SK-N-SH (cell line): ENCODE measurements around the gene SLCO4A1. TPM values are rescaled to one million over a fixed set of nuclear protein-coding genes. Genes with fewer than 3 reads are reported as not detected.

Source experiments
- CTCF ChIA-PET: fragments of 300-600, 350-600 bp; formaldehyde crosslinking; extraction: SDS; loops from one replicate; lab custom pipeline; 2021; lab: Yijun Ruan, JAX
- POLR2A ChIA-PET: fragments of 350-600 bp; sonication (Branson Sonifier 250); formaldehyde crosslinking; extraction: SDS; loops from one replicate; lab custom pipeline; 2020; ENCODE audit warnings: antibody characterized with exemption, inconsistent platforms; lab: Yijun Ruan, JAX
- DNase-seq: peaks from one replicate; pipeline ENCODE4 v3.0.0; 2012
- H2AFZ ChIP-seq: fragments of 200-600 bp; sonication (generic); 2 replicates; pipeline ENCODE4 v1.8.1; 2016; ENCODE audit warnings: antibody characterized with exemption, mild to moderate bottlenecking, low read depth
- H3F3A ChIP-seq: fragments of 200-600 bp; sonication (generic); replicated peaks from 2 replicates; pipeline ENCODE3; 2016; ENCODE audit warnings: antibody characterized with exemption, mild to moderate bottlenecking; ENCODE audit not compliant: insufficient read depth
- H3K27ac ChIP-seq, 2 experiments: fragments of 200-500 bp in 1 of 2; fragments of 200-600 bp in 1 of 2; sonication (Bioruptor generic) in 1 of 2; sonication (generic), shearing (Covaris generic) in 1 of 2; 2 replicates each; pipeline versions ENCODE4 v1.5.1 to v1.6.1; 2014 to 2016; ENCODE audit warnings: low read depth in 2 of 2, inconsistent platforms in 1 of 2, low read length in 1 of 2, mild to moderate bottlenecking in 1 of 2, mixed read lengths in 1 of 2
- H3K27me3 ChIP-seq: fragments of 200-600 bp; sonication (generic), shearing (Covaris generic); 2 replicates; pipeline ENCODE4 v1.6.1; 2016; ENCODE audit warnings: mixed run types; ENCODE audit not compliant: insufficient read depth
- H3K36me3 ChIP-seq, 2 experiments: fragments of 200-500 bp in 1 of 2; fragments of 200-600 bp in 1 of 2; sonication (Bioruptor generic) in 1 of 2; sonication (generic) in 1 of 2; replicated peaks in 1 of 2; 2 replicates each; pipeline versions ENCODE3 to v1.5.1; 2014 to 2016; ENCODE audit warnings: low read length in 1 of 2, mild to moderate bottlenecking in 1 of 2; ENCODE audit not compliant: insufficient read depth in 2 of 2, control insufficient read depth in 1 of 2
- H3K4me1 ChIP-seq, 2 experiments: fragments of 200-500 bp in 1 of 2; fragments of 200-600 bp in 1 of 2; sonication (Bioruptor generic) in 1 of 2; sonication (generic), shearing (Covaris generic) in 1 of 2; 2 replicates each; pipeline versions ENCODE4 v1.5.1 to v1.6.1; 2014 to 2016; ENCODE audit warnings: low read depth in 1 of 2, low read length in 1 of 2, mixed run types in 1 of 2; ENCODE audit not compliant: insufficient read depth in 2 of 2, control insufficient read depth in 1 of 2
- H3K4me2 ChIP-seq: fragments of 200-600 bp; sonication (generic), shearing (Covaris generic); 2 replicates; pipeline ENCODE4 v1.6.1; 2017; ENCODE audit warnings: mixed run types
- H3K4me3 ChIP-seq, 2 experiments: fragments of 200-500 bp in 1 of 2; fragments of 200-600 bp in 1 of 2; sonication (Bioruptor generic) in 1 of 2; sonication (generic), shearing (Covaris generic) in 1 of 2; 2 replicates each; pipeline versions ENCODE4 v1.5.1 to v1.8.1; 2014 to 2016; ENCODE audit warnings: low read depth in 2 of 2, inconsistent platforms in 1 of 2, low read length in 1 of 2, mild to moderate bottlenecking in 1 of 2, mixed read lengths in 1 of 2, moderate library complexity in 1 of 2
- H3K79me2 ChIP-seq: fragments of 200-600 bp; sonication (generic); 2 replicates; pipeline ENCODE4 v1.8.1; 2017; ENCODE audit warnings: mild to moderate bottlenecking; ENCODE audit not compliant: insufficient read depth
- H3K9ac ChIP-seq: fragments of 200-600 bp; sonication (generic); 2 replicates; pipeline ENCODE4 v1.6.1; 2017; ENCODE audit warnings: mixed run types
- H3K9me2 ChIP-seq: fragments of 200-600 bp; sonication (generic); 2 replicates; pipeline ENCODE4 v1.6.1; 2017; ENCODE audit warnings: mixed run types
- H3K9me3 ChIP-seq: fragments of 200-600 bp; sonication (generic); 2 replicates; pipeline ENCODE4 v1.6.1; 2017; ENCODE audit warnings: mixed run types, mild to moderate bottlenecking, moderate library complexity
- H4K20me1 ChIP-seq: fragments of 200-600 bp; sonication (generic); 2 replicates; pipeline ENCODE4 v1.6.1; 2017; ENCODE audit warnings: mild to moderate bottlenecking, mixed run types; ENCODE audit not compliant: insufficient read depth
- ELF1 ChIP-seq: IDR thresholded peaks from 2 replicates; pipeline ENCODE4 v1.4.0; 2012
- EP300 ChIP-seq, 2 experiments: IDR thresholded peaks; 2 replicates each; pipeline versions ENCODE4 v1.4.0 to v1.6.1; 2012; ENCODE audit warnings: borderline replicate concordance in 1 of 2, low read depth in 1 of 2, low read length in 1 of 2
- EZH2phosphoT487 ChIP-seq: fragments of 200-600 bp; sonication (generic); IDR thresholded peaks from 2 replicates; pipeline ENCODE4 v1.6.1; 2017; ENCODE audit warnings: low read depth, mixed run types, mild to moderate bottlenecking, antibody characterized with exemption, moderate library complexity, borderline replicate concordance
- FOXM1 ChIP-seq: IDR thresholded peaks from 2 replicates; pipeline ENCODE4 v1.4.0; 2012; ENCODE audit warnings: low read depth, mild to moderate bottlenecking
- GATA2 ChIP-seq: sonication (generic); formaldehyde crosslinking; IDR thresholded peaks from 2 replicates; pipeline ENCODE4 v1.5.0; 2020; ENCODE audit warnings: mild to moderate bottlenecking, missing genetic modification reagents
- IRF3 ChIP-seq: fragments of 150-350 bp; IDR thresholded peaks from 2 replicates; pipeline ENCODE4 v1.6.1; 2016; ENCODE audit warnings: mild to moderate bottlenecking, low read depth, low read length
- JUND ChIP-seq: IDR thresholded peaks from 2 replicates; pipeline ENCODE4 v1.4.0; 2012
- MXI1 ChIP-seq: IDR thresholded peaks from 2 replicates; pipeline ENCODE4 v1.6.1; 2012; ENCODE audit warnings: mild to moderate bottlenecking, low read depth, low read length, improper control_type of control experiment
- NFIC ChIP-seq: IDR thresholded peaks from 2 replicates; pipeline ENCODE4 v1.4.0; 2012; ENCODE audit warnings: borderline replicate concordance
- POLR2AphosphoS5 ChIP-seq: IDR thresholded peaks from 2 replicates; pipeline ENCODE4 v1.6.1; 2012; ENCODE audit warnings: low read depth, low read length
- REST ChIP-seq: IDR thresholded peaks from 2 replicates; pipeline ENCODE4 v1.6.1; 2012; ENCODE audit warnings: mild to moderate bottlenecking, low read depth, low read length, moderate library complexity
- RXRA ChIP-seq: IDR thresholded peaks from 2 replicates; pipeline ENCODE4 v1.4.0; 2012; ENCODE audit warnings: low read depth, mild to moderate bottlenecking, borderline replicate concordance
- SMC3 ChIP-seq: IDR thresholded peaks from 2 replicates; pipeline ENCODE4 v1.6.1; 2012; ENCODE audit warnings: low read depth, low read length, improper control_type of control experiment
- WGBS: methylation state at CpG from one replicate; pipeline ENCODE4 v1.1.6; 2017; ENCODE audit warnings: low lambda C conversion rate; 5-methylcytosine and 5-hydroxymethylcytosine counted together
- polyA plus RNA-seq, 3 experiments: library from polyadenylated mRNA; depleted of rRNA; stranded (reverse); fragments of >200 nt; gene quantifications; 2 replicates each; pipeline ENCODE4 v1.2.3, GENCODE V29; 2012
- TF ChIP-seq, protein P1 (sequence below): fragments of 150-350 bp; IDR thresholded peaks from 2 replicates; pipeline ENCODE4 v1.6.1; 2017; ENCODE audit warnings: antibody characterized with exemption, low read length, low read depth, borderline replicate concordance

Gene SLCO4A1
- polyA plus RNA-seq, 1 of the 3 experiments (the other 2 are of a cell fraction): 0.33 TPM

DNA sequence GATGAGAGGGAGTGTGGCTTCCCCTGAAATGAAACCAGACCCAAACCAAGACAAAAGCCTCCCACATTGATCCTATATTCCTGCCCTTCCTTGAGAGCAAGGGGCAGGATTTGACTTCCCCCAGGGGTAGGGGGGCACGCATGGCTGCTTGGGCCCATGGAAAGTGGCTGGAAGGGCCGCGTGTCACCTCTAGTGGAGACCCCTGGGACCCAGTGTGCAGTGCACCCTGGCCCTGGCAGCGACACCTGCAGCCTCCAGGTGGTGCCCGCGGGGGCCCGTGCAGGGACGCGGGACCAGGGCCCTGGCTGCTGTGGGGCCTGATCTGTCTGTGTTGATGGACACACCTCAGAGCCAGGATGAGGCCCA is 18.0 kb upstream of the SLCO4A1 start (continued):
- no peak for TF ChIP-seq FOXM1
- no peak for TF ChIP-seq EP300 (IDR thresholded peaks at IDR 0.05; ENCODE audit: borderline replicate concordance in 1 of 2, low read depth in 1 of 2, low read length in 1 of 2)
- TF ChIP-seq, protein P1, sequence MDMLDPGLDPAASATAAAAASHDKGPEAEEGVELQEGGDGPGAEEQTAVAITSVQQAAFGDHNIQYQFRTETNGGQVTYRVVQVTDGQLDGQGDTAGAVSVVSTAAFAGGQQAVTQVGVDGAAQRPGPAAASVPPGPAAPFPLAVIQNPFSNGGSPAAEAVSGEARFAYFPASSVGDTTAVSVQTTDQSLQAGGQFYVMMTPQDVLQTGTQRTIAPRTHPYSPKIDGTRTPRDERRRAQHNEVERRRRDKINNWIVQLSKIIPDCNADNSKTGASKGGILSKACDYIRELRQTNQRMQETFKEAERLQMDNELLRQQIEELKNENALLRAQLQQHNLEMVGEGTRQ: no peak
- TF ChIP-seq JUND: no peak
- no peak for TF ChIP-seq EZH2phosphoT487
- TF ChIP-seq GATA2 (CRISPR knock-in tag): no peak
- no peak for TF ChIP-seq NFIC
- no peak for TF ChIP-seq MXI1
- no peak for TF ChIP-seq ELF1
- TF ChIP-seq SMC3: no peak
- TF ChIP-seq, all 33 proteins: peak for 0

DNA sequence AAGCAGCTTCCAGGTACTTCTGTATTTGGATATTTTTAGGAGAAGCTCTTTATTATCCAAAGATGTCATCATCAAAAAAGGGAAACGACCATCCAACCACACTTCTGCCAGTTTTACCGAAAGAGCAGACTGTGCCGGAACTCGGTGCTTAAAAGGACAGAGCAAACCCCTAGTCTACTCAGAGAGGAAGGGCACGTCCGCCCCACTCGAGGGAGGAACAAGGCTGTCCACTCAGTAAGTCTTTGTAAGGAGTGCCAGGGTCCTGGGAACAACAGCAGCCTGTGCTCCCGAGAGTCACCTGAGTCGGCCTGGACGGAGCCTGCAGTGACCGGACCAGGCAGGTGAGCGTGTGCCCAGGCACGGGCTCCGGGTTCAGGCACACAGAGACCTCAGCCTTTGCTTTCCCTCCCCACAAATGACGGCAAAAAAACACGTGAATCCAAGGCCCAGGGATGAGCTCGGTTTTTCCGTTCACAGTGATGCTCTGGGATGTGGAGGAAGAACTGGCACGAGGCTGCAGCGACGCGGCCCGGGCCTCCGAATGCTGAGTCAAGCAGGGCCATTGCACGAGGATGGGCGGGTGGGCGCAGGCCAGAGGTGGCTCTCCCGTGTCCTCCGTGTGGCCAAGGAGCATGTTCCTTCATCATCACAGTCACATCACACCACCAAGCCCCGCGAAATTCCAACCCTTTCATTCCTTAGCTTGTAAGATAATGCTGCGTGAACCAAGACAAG is 17.4 kb upstream of the SLCO4A1 start:
- peaks cover 9 to 36% of the 10 kb centered on the region in 2 experiments; a peak in 3 of 4 replicates for H3K4me1 ChIP-seq
- TF ChIP-seq RXRA (no peak), POLR2AphosphoS5 (no peak), FOXM1 (no peak)
- ChIA-PET POLR2A (no interaction called here), CTCF (interaction anchor here (0.6 to 4.3 kb wide), 6 partner anchors 8 to 1349 kb away, joined by 3 to 20 read pairs (median 10); no protein-coding TSS in a partner anchor)
- no peak overlapping the region for H3K4me2 ChIP-seq
- no peak for DNase-seq
- 87% methylated on average over 17 of the region's 32 CpGs for WGBS
- H3K79me2 ChIP-seq: no peaks in the 10 kb centered on the region
- no peaks in the 10 kb centered on the region for H3K27me3 ChIP-seq
- H2AFZ ChIP-seq: no peak overlapping the region
- H3K4me3 ChIP-seq: no peak overlapping the region
- H3K36me3 ChIP-seq: no peaks in the 10 kb centered on the region
- H3K9me3 ChIP-seq: no peaks in the 10 kb centered on the region
- no peaks in the 10 kb centered on the region for H3K9me2 ChIP-seq
- H3K9ac ChIP-seq: no peak overlapping the region
- H3F3A ChIP-seq: no peaks in the 10 kb centered on the region
- no peak overlapping the region; a peak in 1 of 4 replicates for H3K27ac ChIP-seq
- no peaks in the 10 kb centered on the region for H4K20me1 ChIP-seq

- TF ChIP-seq REST: no peak
- TF ChIP-seq IRF3: no peak
- no peak overlapping the region for H2AFZ ChIP-seq
- peaks cover 9 to 42% of the 10 kb centered on the region in 2 experiments; a peak in 3 of 4 replicates for H3K4me1 ChIP-seq
- POLR2A ChIA-PET: no interaction called here
- H3F3A ChIP-seq: no peaks in the 10 kb centered on the region
- H3K4me3 ChIP-seq: no peak overlapping the region
- no peaks in the 10 kb centered on the region for H3K27me3 ChIP-seq
- no peaks in the 10 kb centered on the region for H3K9me3 ChIP-seq
- no peak overlapping the region for H3K9ac ChIP-seq
- no peaks in the 10 kb centered on the region for H3K79me2 ChIP-seq
- H3K9me2 ChIP-seq: no peaks in the 10 kb centered on the region
- no peaks in the 10 kb centered on the region for H3K36me3 ChIP-seq
- no peak for DNase-seq
- no peak overlapping the region for H3K4me2 ChIP-seq
- no peaks in the 10 kb centered on the region for H4K20me1 ChIP-seq
- WGBS: 91% methylated on average over 9 of the region's 21 CpGs
- CTCF ChIA-PET: interaction anchor here (0.6 to 4.3 kb wide), 4 partner anchors 8 to 166 kb away, joined by 3 to 20 read pairs (median 12); no protein-coding TSS in a partner anchor
- H3K27ac ChIP-seq: no peak overlapping the region
Measured at GRCh38 chr20:62625516-62625915, 16.8 kb upstream of the SLCO4A1 start.
